MM.1S (cell line): ENCODE results near the gene MEGF8.

ENCODE experiments used
- DNase-seq: peaks from one replicate; pipeline ENCODE4 v3.0.0-alpha.2; 2015
- H2AFZ ChIP-seq: fragments of 300-600 bp; sonication (generic); 2 replicates; pipeline ENCODE4 v1.6.0; 2016; ENCODE audit warnings: antibody characterized with exemption, low read length
- H3F3A ChIP-seq: fragments of 300-600 bp; sonication (generic); 2 replicates; pipeline ENCODE4 v1.6.1; 2016; ENCODE audit warnings: mild to moderate bottlenecking, antibody characterized with exemption, low read length, moderate library complexity, mixed read lengths; ENCODE audit not compliant: insufficient read depth
- H3K27ac ChIP-seq: fragments of 300-600 bp; sonication (generic); 2 replicates; pipeline ENCODE4 v1.5.1; 2016; ENCODE audit warnings: mild to moderate bottlenecking, low read length
- H3K27me3 ChIP-seq: fragments of 300-600 bp; sonication (generic); replicated peaks from 2 replicates; pipeline ENCODE4 v1.6.0; 2016; ENCODE audit warnings: low read length; ENCODE audit not compliant: insufficient read depth
- H3K36me3 ChIP-seq: fragments of 300-600 bp; sonication (generic); replicated peaks from 2 replicates; pipeline ENCODE4 v1.6.1; 2016; ENCODE audit warnings: mild to moderate bottlenecking, low read length, mixed read lengths; ENCODE audit not compliant: insufficient read depth
- H3K4me1 ChIP-seq: fragments of 300-600 bp; sonication (generic); 2 replicates; pipeline ENCODE4 v1.6.1; 2016; ENCODE audit warnings: low read length, mixed read lengths
- H3K4me2 ChIP-seq: fragments of 300-600 bp; sonication (generic); 2 replicates; pipeline ENCODE4 v1.6.0; 2016; ENCODE audit warnings: low read depth, low read length
- H3K4me3 ChIP-seq: fragments of 300-600 bp; sonication (generic); 2 replicates; pipeline ENCODE4 v1.5.1; 2016; ENCODE audit warnings: low read length, mixed read lengths
- H3K79me2 ChIP-seq: fragments of 300-600 bp; sonication (generic); 2 replicates; pipeline ENCODE4 v1.6.1; 2016; ENCODE audit warnings: mixed run types, low read length, mixed read lengths
- H3K9ac ChIP-seq: fragments of 300-600 bp; sonication (generic); 2 replicates; pipeline ENCODE4 v1.6.1; 2016; ENCODE audit warnings: low read length, mixed read lengths
- H3K9me2 ChIP-seq: fragments of 300-600 bp; sonication (generic); replicated peaks from 2 replicates; pipeline ENCODE4 v1.6.1; 2016; ENCODE audit warnings: mild to moderate bottlenecking, low read length, mixed read lengths; ENCODE audit not compliant: insufficient read depth
- H3K9me3 ChIP-seq: fragments of 300-600 bp; sonication (generic); replicated peaks from 2 replicates; pipeline ENCODE4 v1.6.1; 2016; ENCODE audit warnings: mild to moderate bottlenecking, low read length, mixed read lengths; ENCODE audit not compliant: insufficient read depth
- H4K20me1 ChIP-seq: fragments of 300-600 bp; sonication (generic); 2 replicates; pipeline ENCODE4 v1.6.1; 2016; ENCODE audit warnings: mild to moderate bottlenecking, low read length, moderate library complexity, mixed read lengths; ENCODE audit not compliant: insufficient read depth
- CTCF ChIP-seq: fragments of 300-600 bp; sonication (generic); IDR thresholded peaks from 2 replicates; pipeline ENCODE4 v1.5.1; 2016; ENCODE audit warnings: antibody characterized with exemption, low read length, mixed read lengths
- EZH2 ChIP-seq: fragments of 300-600 bp; sonication (generic); optimal IDR thresholded peaks from 2 replicates; pipeline ENCODE3; 2017; ENCODE audit warnings: low read depth, mild to moderate bottlenecking, antibody characterized with exemption, low read length, mixed read lengths
- EZH2phosphoT487 ChIP-seq: fragments of 300-600 bp; sonication (generic); IDR thresholded peaks from 2 replicates; pipeline ENCODE4 v1.6.1; 2018; ENCODE audit warnings: antibody characterized with exemption, low read length

The MEGF8 gene

GRCh38 chr19:42362342-42362741 is 36.9 kb downstream of the MEGF8 start:
- no peaks in the 10 kb centered on the region for H3K27me3 ChIP-seq
- no peaks in the 10 kb centered on the region for H3K4me1 ChIP-seq
- DNase-seq, result no peak
- H2AFZ ChIP-seq, result no peak overlapping the region
- H3K9me2 ChIP-seq, result no peaks in the 10 kb centered on the region
- no peaks in the 10 kb centered on the region for H4K20me1 ChIP-seq
- H3K9me3 ChIP-seq, result no peaks in the 10 kb centered on the region
- no peak overlapping the region for H3K4me3 ChIP-seq
- no peaks in the 10 kb centered on the region for H3F3A ChIP-seq
- TF ChIP-seq EZH2, result no peak
- TF ChIP-seq CTCF, result no peak
- no peak for TF ChIP-seq EZH2phosphoT487
- no peak overlapping the region for H3K27ac ChIP-seq
- no peak overlapping the region for H3K9ac ChIP-seq
- H3K79me2 ChIP-seq, result no peaks in the 10 kb centered on the region
- H3K36me3 ChIP-seq, result no peaks in the 10 kb centered on the region
- no peak overlapping the region for H3K4me2 ChIP-seq

DNA sequence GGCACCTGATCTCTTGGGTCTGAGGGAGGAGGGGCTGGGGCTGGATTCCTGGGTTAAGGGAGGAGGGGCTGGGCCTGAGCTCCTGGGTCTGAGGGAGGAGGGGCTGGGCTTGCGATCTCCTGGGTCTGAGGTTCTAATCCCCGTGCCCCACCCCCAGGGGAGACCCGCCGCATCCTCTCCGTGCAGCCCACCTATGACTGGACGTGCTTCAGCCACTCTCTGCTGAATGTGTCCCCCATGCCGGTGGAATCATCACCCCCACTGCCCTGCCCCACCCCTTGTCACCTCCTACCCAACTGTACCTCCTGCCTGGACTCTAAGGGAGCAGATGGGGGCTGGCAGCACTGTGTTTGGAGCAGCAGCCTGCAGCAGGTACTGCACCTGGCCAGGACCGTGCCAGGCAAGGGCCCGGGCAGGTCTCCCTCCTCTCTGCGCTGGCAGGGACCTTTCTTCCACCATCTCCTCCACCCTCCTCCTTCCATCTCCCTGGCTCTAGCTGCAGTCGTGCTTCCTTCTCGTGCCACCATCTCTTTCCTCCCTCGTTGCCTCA is 37.5 kb downstream of the MEGF8 start:
- H3K27ac ChIP-seq, result no peak overlapping the region
- no peak overlapping the region for H3K4me2 ChIP-seq
- no peaks in the 10 kb centered on the region for H3K4me1 ChIP-seq
- no peak for DNase-seq
- H3K9ac ChIP-seq, result no peak overlapping the region
- no peak for TF ChIP-seq EZH2phosphoT487
- no peak for TF ChIP-seq EZH2
- no peak for TF ChIP-seq CTCF
- H3K27me3 ChIP-seq, result no peaks in the 10 kb centered on the region
- no peaks in the 10 kb centered on the region for H3F3A ChIP-seq
- no peak overlapping the region for H2AFZ ChIP-seq
- no peaks in the 10 kb centered on the region for H3K9me3 ChIP-seq
- H4K20me1 ChIP-seq, result no peaks in the 10 kb centered on the region
- no peaks in the 10 kb centered on the region for H3K79me2 ChIP-seq
- H3K36me3 ChIP-seq, result no peaks in the 10 kb centered on the region
- no peak overlapping the region for H3K4me3 ChIP-seq
- H3K9me2 ChIP-seq, result no peaks in the 10 kb centered on the region

DNA sequence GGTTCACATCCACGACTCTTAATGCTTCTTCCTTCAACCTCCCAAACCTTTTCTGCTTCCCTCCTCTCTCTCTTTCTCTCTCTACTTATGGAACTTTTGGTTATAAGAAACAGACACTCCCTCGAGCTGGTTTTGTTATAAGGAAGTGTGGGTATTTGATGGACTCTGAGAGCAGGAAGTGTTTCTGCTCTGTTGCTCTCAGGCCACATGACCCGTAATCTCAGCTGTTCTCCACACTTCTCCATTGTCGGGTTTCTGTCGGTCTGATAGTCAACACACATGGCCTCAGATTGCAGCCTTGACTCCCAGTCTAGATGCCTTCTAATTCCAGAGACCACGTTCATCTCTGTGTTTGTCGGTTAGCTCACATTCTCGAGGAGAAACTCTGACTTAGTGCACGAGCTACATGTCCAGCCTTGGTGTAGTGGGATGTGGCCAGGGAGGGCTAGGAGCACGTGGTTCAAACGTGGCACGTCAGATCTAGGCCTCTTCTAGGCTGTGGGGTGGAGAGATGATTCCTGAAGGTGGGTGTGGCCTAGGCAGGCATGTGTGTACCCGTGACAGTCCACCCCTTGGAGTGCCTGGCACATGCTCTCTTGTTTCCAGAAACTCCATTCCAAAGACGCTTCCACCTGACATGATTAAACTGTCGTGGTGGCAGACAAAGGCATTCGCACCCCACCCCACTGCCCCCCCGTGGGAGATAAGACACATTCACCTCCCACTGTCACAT is 38.3 kb downstream of the MEGF8 start:
- Histone ChIP-seq H3K9me2 (no peaks in the 10 kb centered on the region), H3K4me2 (no peak overlapping the region), H3K4me3 (no peak overlapping the region), H3K27me3 (no peaks in the 10 kb centered on the region), H2AFZ (no peak overlapping the region), H3K79me2 (no peaks in the 10 kb centered on the region), H4K20me1 (no peaks in the 10 kb centered on the region), H3K9me3 (no peaks in the 10 kb centered on the region), H3K9ac (no peak overlapping the region), H3K4me1 (no peaks in the 10 kb centered on the region), H3F3A (no peaks in the 10 kb centered on the region), H3K36me3 (no peaks in the 10 kb centered on the region), H3K27ac (no peak overlapping the region)
- TF ChIP-seq EZH2 (no peak), EZH2phosphoT487 (no peak), CTCF (no peak)
- DNase-seq, result no peak
